Measurements from ENCODE around the gene WWC2. TPM values are rescaled to one million over a fixed set of nuclear protein-coding genes. Genes with fewer than 3 reads are reported as not detected.
A peak's percentile ranks its signal among the peaks of the same experiment; 100 is the strongest.

The WWC2 gene
- total and polyA plus RNA-seq, 2 donors (not counting 3 experiments of a cell fraction or from before 2014, with no cell fraction given) = 12.9 to 52.2 TPM

GRCh38 chr4:183249854-183250253, 150.8 kb downstream of the WWC2 start:
- Histone ChIP-seq H3K4me3 (replicated peaks in 1 of 3; ENCODE audit: insufficient read depth in 1 of 3, low read depth in 1 of 3, low read length in 3 of 3) (no peak overlapping the region), H3K9me1 (replicated peaks; ENCODE audit: control insufficient read depth, extremely low read depth, insufficient read depth, low read length) (no peaks in the 10 kb centered on the region), H3K4me1 (ENCODE audit: control insufficient read depth, extremely low read depth, insufficient read depth, low read length) (no peaks in the 10 kb centered on the region), H3K79me2 (ENCODE audit: control insufficient read depth, insufficient read depth, low read length) (no peaks in the 10 kb centered on the region), H4K20me1 (replicated peaks; ENCODE audit: control insufficient read depth, extremely low read depth, insufficient read depth, low read length) (no peaks in the 10 kb centered on the region), H3K27me3 (ENCODE audit: control insufficient read depth in 2 of 2, insufficient read depth in 2 of 2, low read length in 2 of 2) (no peaks in the 10 kb centered on the region), H3K4me2 (ENCODE audit: insufficient read depth, low read length) (no peak overlapping the region), H3K9ac (replicated peaks; ENCODE audit: extremely low read depth, insufficient read depth, low read length) (no peak overlapping the region), H3K27ac (ENCODE audit: insufficient read depth, low read depth, low read length) (no peak overlapping the region), H3K36me3 (ENCODE audit: control insufficient read depth in 2 of 2, extremely low read depth in 1 of 2, insufficient read depth in 2 of 2, low read length in 2 of 2) (peaks cover 7 to 9% of the 10 kb centered on the region in 2 experiments), H2AFZ (ENCODE audit: low read depth, low read length) (no peak overlapping the region), H3K9me3 (replicated peaks; ENCODE audit: control insufficient read depth, insufficient read depth, low read length) (no peaks in the 10 kb centered on the region)
- peak; percentile 83 for FAIRE-seq
- BruUV-seq (replicated peaks) = no TSS peak
- intact Hi-C loops (cut with micrococcal nuclease) = loop anchor here (1.0 kb wide), 1 partner anchor 177 kb away; no protein-coding TSS in a partner anchor
- ChIA-PET POLR2A (no interaction called here), CTCF (interaction anchor here (0.6 to 9.6 kb wide), 24 partner anchors 10 to 313 kb away, joined by 3 to 228 read pairs (median 5); partner anchors contain the start of gene WWC2)
- dilution Hi-C loops (cut with MboI; ENCODE audit: extremely low pct_ligation_motif_present, low sequenced_read_pairs) = loop anchor here (10.0 to 25.0 kb wide), 2 partner anchors 155 to 338 kb away; partner anchors contain the start of genes DCTD and WWC2
- peak; percentile 52 for DNase-seq (ENCODE audit: low read depth, low spot score)
- TF ChIP-seq POLR2AphosphoS5 (IDR thresholded peaks at IDR 0.05; ENCODE audit: insufficient read depth, low read depth, low read length) (no peak), CTCF (IDR thresholded peaks at IDR 0.05; ENCODE audit: extremely low read depth in 1 of 2, insufficient read depth in 1 of 2, low read depth in 1 of 2, low read length in 2 of 2) (peak; percentile 11 to 33)

GRCh38 chr4:183250831-183251230, 151.8 kb downstream of the WWC2 start:
- no peak overlapping the region for H2AFZ ChIP-seq (ENCODE audit: low read depth, low read length)
- no peaks in the 10 kb centered on the region for H3K27me3 ChIP-seq (ENCODE audit: control insufficient read depth in 2 of 2, insufficient read depth in 2 of 2, low read length in 2 of 2)
- no peaks in the 10 kb centered on the region for H3K9me1 ChIP-seq (replicated peaks; ENCODE audit: control insufficient read depth, extremely low read depth, insufficient read depth, low read length)
- H4K20me1 ChIP-seq (replicated peaks; ENCODE audit: control insufficient read depth, extremely low read depth, insufficient read depth, low read length) = no peaks in the 10 kb centered on the region
- FAIRE-seq = no peak
- ChIA-PET CTCF (interaction anchor here (0.7 to 9.6 kb wide), 10 partner anchors 9 to 315 kb away, joined by 3 to 228 read pairs (median 5); partner anchors contain the start of gene WWC2), POLR2A (no interaction called here)
- H3K27ac ChIP-seq (ENCODE audit: insufficient read depth, low read depth, low read length) = no peak overlapping the region
- H3K9ac ChIP-seq (replicated peaks; ENCODE audit: extremely low read depth, insufficient read depth, low read length) = no peak overlapping the region
- H3K4me1 ChIP-seq (ENCODE audit: control insufficient read depth, extremely low read depth, insufficient read depth, low read length) = no peaks in the 10 kb centered on the region
- no peaks in the 10 kb centered on the region for H3K9me3 ChIP-seq (replicated peaks; ENCODE audit: control insufficient read depth, insufficient read depth, low read length)
- no TSS peak for BruUV-seq (replicated peaks)
- H3K4me3 ChIP-seq (replicated peaks in 1 of 3; ENCODE audit: insufficient read depth in 1 of 3, low read depth in 1 of 3, low read length in 3 of 3) = no peak overlapping the region
- DNase-seq (ENCODE audit: low read depth, low spot score) = no peak
- peaks cover 7% of the 10 kb centered on the region in 2 experiments for H3K36me3 ChIP-seq (ENCODE audit: control insufficient read depth in 2 of 2, extremely low read depth in 1 of 2, insufficient read depth in 2 of 2, low read length in 2 of 2)
- no peaks in the 10 kb centered on the region for H3K79me2 ChIP-seq (ENCODE audit: control insufficient read depth, insufficient read depth, low read length)
- no peak overlapping the region for H3K4me2 ChIP-seq (ENCODE audit: insufficient read depth, low read length)
- intact Hi-C loops (cut with micrococcal nuclease) (loop anchor here (1.0 kb wide), 1 partner anchor 178 kb away; no protein-coding TSS in a partner anchor), dilution Hi-C loops (cut with MboI; ENCODE audit: extremely low pct_ligation_motif_present, low sequenced_read_pairs) (loop anchor here (10.0 to 25.0 kb wide), 2 partner anchors 156 to 339 kb away; partner anchors contain the start of genes DCTD and WWC2)
- no peak for TF ChIP-seq POLR2A (IDR thresholded peaks at IDR 0.05; ENCODE audit: low read depth, low read length)
- no peak for TF ChIP-seq GATA2 (IDR thresholded peaks at IDR 0.05; ENCODE audit: insufficient read depth, insufficient read length, low read depth, low read length)
- TF ChIP-seq POLR2AphosphoS5 (IDR thresholded peaks at IDR 0.05; ENCODE audit: insufficient read depth, low read depth, low read length) = no peak
- no peak for TF ChIP-seq JUN (IDR thresholded peaks at IDR 0.05; ENCODE audit: borderline replicate concordance, insufficient read depth, insufficient read length, low read depth)
- no peak for TF ChIP-seq FOS (IDR thresholded peaks at IDR 0.05; ENCODE audit: borderline replicate concordance, insufficient read depth, low read length)
- TF ChIP-seq MAX (IDR thresholded peaks at IDR 0.05; ENCODE audit: insufficient read depth, insufficient read length) = no peak
- TF ChIP-seq CTCF (IDR thresholded peaks at IDR 0.05; ENCODE audit: extremely low read depth in 1 of 2, insufficient read depth in 1 of 2, low read depth in 1 of 2, low read length in 2 of 2) = no peak
- TF ChIP-seq MYC (IDR thresholded peaks at IDR 0.05; ENCODE audit: low read depth, low read length) = no peak
- TF ChIP-seq EZH2 (IDR thresholded peaks at IDR 0.05; ENCODE audit: borderline replicate concordance, low read depth, low read length, severe bottlenecking) = no peak

All from endothelial cell of umbilical vein (primary cell).